T follicular helper cell (primary cell): ENCODE data around the gene TNFRSF1B.

Experiments used
- DNase-seq: peaks from one replicate; pipeline ENCODE4 v3.0.0-alpha.2; 2020; ENCODE audit warnings: low read depth
- total RNA-seq, 2 experiments: gene quantifications; one replicate each; lab custom pipeline; 2026; lab: John Stamatoyannopoulos, UW

TNFRSF1B gene
- total RNA-seq = 300 to 362 reads per million in 2 experiments

DNA sequence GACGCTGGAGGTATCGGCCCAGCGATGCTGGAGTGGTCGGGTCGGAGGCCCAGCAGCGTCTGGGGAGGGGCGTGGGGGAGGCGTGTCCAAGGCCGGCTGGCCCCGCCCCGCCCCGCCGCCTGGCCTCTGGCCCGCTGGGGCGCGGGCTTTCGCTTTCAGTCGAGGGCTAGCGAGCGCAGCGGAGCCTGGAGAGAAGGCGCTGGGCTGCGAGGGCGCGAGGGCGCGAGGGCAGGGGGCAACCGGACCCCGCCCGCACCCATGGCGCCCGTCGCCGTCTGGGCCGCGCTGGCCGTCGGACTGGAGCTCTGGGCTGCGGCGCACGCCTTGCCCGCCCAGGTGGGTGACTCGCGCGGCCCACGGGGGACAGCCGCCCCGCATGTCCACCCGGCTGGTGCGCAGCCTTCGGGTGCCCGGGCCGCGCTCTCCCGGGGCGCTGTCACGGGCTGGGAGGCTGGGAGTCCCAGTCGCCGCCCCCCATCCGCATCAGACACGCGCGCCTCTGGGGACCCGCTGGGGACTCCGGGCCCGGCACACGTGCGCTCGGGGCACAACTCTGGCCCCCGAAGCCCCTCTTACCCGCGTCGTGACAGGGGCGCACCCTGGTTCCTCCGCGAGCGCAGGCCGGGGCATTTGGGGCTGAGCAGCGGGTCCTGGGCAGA lies at the start of gene TNFRSF1B:
TSS of gene TNFRSF1B (plus strand) at position 158 of the 659 bp plus-strand sequence. CDS start at position 259, 101 bp downstream.
- peak; percentile 45 for DNase-seq

DNA sequence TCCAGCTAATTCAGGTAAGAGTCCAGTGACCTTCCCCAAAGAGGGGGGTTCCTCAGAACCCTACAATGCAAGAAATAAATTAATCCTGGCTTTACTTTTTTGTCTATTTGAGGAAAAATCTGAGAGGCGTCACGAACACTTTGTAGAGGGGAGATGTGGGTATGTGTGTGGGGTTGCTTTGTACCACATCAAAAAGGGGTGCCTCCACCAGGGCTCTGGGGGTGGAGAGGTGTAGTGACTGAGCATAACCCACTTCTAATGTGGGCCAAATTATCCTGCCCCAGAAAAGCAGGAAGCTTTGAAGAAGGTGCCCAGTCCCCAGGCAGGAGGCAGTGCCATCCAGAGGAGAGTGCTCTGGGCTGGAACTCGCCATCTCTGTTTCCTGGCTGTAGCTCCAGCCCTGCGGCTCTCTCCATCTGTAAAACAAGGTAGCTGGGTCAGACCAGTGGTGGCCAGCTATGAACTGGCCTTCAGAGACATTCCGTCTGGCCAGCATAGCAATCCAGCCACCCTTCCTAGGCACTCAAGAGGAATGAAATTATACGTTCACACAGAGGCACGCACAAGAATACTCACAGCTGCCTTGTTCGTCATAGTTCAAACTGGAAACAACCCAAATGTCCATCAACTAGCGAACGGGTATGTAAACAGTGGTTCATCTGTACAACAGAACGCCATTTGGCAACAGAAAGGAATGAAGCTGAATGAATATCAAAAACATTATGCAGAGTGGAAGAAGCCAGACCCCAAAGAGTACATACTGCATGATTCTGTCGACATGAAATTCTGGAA lies 45.4 kb upstream of the TNFRSF1B start:
- DNase-seq = no peak

DNA sequence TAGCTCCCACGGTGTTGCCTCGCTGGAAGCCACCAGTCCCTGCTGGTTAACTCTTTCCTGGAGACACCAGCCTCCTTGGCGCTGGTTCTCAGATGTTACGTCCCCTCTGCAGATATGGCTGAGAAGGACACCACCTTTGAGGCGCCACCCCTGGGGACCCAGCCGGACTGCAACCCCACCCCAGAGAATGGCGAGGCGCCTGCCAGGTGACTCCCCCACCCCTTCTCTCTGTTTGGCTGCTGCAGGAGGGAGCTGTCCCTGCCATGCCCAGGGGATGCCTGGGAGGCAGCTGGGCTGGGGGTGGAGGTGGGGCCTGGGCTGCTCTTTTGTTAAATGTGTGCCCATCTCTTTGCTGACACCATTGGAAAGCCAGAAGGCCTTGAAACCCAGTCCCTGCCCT lies 43.6 kb upstream of the TNFRSF1B start:
- DNase-seq = no peak

DNA sequence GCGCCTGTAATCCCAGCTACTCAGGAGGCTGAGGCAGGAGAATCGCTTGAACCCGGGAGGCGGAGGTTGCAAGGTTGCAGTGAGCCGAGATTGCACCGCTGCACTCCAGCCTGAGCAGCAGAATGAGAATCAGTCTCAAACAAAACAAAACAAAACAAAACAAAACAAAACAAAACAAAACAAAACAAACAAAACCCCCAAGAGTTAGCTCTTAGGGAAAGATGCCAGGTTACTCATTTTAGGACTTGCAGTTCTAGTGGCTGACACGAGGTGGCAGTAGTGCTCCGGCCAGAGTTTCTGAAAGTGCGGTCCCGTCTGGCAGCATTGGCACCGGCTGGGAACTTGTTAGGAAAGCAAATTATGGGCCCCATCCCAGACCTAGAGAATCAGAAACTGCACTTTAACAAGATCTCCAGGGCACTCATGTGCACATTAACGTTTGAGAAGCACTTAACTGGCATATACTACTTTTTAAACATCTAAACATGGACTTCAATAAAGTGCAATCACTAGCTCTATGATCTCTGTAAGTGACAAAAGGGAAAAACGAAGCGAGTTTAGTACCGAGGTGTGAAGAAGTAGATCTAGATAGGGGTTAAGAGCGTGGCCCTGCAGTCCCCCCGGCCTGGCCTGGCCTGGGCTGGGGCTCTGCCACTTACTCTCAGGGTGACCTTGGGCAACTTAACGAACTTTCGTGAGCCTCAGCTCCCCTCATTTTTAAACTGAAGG lies 41.9 kb upstream of the TNFRSF1B start:
- peak; percentile 69 for DNase-seq

DNA sequence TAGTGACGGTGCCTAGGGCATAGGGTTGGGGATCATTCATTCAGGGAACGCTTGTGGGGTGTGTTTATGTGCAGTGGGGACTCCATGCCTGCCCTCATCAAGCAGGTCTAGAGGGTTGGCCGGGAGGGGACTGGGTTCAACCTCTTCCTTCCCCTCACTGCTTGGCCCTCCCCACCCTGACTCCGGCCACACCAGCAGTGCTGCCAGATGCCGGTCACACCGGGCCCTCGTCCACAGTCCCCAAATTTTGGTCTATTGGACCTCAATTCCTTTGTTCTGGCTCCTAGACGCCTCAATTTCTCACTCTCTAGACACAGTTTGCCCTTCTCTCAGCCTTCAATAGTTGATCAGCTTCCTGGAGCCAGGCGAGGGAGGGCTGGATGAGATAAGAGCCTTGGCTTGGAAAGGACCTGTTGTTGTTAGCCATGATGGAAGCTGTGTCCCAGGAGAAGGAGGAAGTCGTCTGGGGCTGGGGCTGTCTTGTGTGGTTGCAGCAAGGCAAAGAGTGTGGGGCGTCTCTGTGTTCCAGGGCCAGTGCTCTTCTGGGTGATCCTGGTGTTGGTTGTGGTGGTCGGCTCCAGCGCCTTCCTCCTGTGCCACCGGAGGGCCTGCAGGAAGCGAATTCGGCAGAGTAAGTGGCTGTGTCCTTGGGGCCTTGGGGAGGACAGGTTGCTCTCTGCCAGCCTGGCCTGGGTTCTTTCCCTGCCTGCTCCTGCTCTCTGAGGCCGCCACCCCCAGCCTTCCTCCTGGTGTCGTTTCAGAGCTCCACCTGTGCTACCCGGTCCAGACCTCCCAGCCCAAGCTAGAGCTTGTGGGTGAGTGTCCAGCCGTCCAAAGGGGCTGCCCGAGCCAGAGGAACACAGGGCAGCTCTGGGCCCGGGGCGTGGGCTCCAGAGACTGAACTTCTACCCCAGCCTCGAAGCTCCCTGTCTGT lies 41.1 kb upstream of the TNFRSF1B start:
- no peak for DNase-seq

DNA sequence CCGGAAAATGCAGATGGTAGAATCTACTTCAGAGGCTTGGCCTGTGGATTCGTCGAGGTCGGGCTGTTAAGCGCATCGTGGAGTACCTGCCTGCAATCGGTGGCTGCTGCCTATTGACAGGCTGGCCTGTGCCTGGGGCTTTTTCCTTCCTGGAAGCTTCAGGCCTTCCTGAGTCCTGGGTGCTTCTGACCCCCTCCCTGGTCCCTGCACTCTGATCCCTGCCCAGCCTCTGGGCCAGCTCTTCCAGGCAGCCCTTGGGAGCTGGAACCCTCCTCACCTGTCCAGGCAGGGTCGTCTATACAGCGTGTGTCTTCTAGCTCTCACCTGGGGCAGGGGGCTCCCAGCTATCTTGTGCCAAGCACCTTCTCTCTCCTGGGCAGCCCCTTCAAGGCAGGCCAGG lies 40.0 kb upstream of the TNFRSF1B start:
- no peak for DNase-seq

DNA sequence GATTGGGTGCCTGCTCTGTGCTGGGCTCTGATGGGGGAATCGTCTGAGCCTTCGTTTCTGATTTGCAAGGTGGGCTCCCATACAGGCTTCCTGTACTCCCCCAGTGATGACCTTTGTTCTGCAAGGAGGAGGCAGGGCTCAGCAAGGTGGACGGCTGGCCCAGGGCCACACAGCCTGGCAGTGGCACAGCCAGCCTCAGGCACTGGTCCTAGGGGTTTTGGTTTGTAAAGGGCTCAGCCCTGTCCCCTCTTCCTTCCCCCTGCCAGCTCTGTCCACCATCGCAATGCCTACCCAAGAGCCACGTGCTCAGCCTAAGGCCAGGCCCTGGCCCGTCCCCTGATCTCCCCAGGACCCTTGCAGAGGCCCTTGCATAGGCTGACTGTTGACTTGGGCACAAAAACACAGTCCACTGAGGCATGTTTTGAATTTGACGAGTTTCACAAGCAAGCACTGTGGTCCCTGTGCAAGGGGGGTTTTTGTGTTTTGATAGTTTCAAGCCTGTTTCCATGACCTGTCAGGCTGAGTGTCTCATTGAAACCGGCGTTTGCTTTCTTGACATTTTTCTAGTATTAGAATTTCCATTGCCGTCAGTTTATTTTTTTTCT lies 39.5 kb upstream of the TNFRSF1B start:
- no peak for DNase-seq

DNA sequence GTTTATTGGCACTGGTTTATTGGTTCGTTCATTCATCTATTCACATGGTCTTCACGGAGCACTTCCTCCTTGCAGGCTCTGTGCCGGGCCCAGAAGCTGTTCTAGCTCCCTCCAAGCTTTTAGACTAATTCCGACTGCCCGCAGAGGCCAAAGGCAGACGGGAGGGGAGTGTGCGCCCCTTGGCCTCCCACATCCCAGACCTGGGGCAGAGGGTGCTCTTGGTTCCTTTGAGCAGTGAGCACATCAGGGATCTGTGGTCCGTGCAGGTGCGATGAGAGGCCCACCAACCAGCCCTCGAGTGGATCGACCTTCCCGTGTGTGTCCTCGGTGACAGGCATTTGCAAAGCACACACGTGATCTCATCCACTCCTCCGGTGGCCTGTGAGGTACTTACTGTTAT lies 38.7 kb upstream of the TNFRSF1B start:
- DNase-seq = no peak

DNA sequence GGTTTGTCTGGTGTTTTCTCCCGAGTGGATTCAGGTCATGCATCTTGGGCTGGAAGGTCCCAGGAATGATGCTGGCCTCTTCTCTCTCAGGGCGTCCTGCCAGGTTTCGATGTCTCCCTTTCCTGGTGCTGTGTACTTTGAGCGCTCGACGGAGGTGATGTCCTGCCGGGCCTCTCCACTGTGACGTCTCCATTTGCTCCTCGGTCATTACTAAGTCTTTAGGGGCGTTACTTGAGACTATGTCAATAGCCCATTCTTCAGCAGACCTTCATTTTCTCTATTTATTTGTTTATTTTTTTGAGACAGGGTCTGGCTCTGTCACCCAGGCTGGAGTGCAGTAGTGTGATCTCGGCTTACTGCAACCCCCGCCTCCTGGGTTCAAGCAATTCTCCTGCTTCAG lies 37.2 kb upstream of the TNFRSF1B start:
- DNase-seq = no peak

DNA sequence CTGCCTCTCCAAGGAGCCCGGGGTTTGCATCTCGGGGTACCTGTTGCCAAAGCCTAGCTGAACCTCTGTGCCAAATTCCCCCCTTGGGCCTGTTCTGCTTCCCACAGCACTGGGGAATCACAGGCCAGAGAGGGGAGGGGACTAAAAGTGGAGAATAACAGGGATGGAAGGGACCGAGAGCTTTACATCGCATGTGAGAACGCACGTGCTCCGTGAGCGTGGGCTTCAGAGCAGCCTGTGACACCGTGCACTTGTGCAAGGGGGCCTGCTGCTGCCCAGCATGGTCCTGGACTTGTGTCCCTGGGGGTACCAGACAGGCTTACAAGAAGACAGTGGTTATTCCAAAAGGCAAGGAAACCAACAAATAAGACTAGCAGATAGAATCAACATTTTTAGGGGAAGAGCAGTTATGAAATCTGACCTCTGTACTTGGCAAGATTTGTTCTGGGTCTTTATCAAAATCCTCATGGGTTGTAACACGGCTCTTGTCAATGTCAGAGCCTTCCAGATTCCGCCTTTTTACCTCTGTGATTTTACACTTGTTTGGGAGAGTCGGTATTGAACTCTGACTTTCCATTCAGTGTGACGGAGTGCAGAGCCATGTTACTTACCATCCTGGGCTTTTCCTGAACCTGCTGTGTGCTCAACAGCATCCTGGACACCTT lies 36.2 kb upstream of the TNFRSF1B start:
- no peak for DNase-seq

DNA sequence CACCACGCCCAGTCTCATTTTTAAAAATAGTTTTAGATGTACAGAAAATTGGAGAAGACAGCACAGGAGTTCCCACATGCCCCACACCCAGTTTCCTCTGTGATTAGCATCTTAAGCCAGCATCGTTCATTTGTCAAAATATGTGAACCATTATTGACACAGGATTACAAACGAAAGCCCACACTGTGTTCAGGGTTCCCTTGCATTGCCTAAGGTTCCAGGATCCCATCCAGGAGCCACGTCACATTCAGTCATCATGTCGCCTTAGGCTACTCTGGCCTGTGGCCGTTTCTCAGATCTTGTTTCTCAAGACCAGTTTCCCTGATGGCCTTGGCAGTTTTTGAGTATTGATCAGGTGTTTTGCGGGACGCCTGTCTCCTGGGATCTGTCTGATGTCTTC lies 34.7 kb upstream of the TNFRSF1B start:
- no peak for DNase-seq

DNA sequence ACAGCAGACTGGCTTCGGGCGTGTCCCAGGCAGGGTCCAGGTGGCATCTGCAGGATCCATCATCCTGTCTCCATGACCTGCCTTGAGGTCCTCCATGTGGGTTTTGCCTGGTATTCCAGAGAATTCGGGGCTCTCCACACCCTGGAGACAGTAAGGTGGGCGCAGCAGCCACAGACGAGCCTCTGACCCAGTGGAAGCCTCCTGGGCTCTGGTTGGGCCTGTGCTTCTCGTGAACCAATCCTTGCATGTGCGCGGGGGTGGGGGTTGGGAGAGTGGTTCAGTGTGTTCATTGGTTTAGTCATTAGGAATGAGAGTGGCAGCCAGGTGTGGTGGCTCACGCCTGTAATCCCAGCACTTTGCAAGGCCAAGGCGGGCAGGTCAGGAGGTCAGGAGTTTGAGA lies 32.1 kb upstream of the TNFRSF1B start:
- DNase-seq = no peak

DNA sequence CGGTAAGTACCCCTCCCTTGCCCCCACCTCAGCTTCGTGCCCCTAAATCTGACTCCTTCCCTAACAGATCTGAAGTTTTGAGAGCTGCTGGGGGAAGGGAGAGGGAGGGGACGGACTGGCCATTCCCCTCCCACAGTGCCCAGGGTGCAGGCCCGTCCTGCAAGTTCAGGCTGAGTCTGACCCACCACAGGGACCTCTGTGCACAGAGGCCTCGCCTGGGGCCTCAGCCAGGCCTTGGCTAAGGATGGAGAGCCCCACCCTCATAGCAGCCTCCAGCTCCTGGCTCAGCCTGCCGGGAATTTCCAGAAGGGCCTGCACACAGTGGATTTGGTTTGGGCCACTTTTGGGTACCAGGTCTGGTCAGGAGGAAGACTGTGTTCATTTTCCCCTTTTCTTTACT lies 31.2 kb upstream of the TNFRSF1B start:
- DNase-seq = no peak

DNA sequence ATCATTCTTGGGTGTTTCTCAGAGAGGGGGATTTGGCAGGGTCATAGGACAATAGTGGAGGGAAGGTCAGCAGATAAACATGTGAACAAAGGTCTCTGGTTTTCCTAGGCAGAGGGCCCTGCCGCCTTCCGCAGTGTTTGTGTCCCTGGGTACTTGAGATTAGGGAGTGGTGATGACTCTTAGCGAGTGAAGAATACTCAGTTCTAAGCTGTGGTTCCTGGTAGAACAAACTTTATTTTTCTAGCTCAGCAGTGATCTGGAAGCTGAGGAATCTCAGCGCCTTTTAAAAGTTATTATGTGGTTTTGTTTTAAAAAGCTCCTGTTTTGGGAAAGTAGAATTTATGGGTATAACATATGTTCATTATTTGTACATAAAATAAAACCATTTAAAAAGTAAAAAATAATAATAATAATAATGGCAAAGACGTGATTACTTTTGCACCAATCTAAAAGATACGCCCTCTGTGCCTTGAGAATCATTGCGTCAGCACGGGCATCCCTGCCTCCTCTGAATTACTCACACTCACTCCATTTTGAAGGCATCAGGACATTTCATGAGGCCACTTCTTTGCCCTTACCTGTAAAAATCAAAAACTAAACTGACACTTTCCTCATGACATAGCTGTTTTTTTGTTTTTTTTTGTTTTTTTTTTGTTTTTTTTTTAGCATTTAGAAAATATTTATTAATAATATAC lies 29.7 kb upstream of the TNFRSF1B start:
- DNase-seq = no peak

DNA sequence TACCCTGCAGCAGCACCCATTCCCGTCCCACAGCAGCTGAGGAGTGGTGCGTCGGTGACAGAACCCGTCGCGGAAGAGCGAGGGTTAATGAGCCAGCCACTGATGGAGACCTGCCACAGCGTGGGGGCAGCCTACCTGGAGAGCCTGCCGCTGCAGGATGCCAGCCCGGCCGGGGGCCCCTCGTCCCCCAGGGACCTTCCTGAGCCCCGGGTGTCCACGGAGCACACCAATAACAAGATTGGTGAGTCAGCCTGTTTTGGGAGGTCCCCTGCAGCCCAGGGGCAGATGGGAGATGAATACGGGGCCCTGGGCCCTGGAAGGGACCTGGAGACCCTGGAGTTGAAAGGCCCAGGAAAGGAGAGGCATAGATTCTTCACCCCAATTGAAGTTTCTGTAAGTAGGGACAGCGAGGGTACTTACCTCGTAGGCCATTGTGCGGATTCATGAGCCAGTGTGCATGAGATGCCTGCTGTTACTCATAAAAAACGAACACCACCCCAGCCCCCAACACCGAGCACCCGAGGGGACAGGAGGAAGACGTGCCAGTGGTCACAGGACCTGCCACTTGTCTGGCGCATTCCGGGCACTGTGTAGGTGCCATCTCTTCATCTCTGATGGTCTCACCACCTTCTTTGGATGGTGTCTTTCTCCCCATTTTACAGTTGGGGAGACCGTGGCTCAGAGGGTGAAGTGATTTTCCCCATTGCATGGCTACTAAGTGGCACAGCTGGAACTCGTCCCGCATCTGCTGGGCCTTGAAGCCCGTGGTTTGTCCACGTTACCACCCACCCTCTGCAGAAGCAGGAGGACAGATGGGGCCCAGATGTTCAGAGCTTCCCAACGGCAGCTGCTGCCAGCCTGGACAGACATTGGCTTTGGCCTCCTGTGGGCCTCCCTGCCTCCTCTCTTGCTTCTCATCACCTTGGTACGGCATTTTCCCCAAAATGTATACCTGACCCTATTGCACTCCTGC lies 28.3 kb upstream of the TNFRSF1B start:
- no peak for DNase-seq

DNA sequence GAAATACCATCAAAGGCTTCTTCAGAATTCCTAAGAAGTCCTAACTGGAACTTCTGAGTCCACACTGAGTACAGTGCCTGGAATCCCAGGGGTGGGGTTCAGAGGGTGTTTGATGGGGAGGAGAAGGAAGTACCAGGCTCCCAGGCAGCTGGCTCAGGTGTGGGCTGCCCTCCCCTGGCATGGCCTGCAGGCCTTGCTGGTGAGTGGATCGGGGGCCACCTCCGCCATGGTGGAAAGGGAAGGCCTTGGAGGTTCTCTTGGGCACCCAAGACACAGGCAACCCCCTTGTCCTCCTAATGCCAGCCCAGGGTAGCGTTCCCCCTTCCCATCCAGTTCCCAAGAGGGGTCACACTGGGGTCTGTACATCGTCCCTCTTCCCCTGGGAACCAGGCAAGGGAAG lies 26.8 kb upstream of the TNFRSF1B start:
- DNase-seq = no peak

DNA sequence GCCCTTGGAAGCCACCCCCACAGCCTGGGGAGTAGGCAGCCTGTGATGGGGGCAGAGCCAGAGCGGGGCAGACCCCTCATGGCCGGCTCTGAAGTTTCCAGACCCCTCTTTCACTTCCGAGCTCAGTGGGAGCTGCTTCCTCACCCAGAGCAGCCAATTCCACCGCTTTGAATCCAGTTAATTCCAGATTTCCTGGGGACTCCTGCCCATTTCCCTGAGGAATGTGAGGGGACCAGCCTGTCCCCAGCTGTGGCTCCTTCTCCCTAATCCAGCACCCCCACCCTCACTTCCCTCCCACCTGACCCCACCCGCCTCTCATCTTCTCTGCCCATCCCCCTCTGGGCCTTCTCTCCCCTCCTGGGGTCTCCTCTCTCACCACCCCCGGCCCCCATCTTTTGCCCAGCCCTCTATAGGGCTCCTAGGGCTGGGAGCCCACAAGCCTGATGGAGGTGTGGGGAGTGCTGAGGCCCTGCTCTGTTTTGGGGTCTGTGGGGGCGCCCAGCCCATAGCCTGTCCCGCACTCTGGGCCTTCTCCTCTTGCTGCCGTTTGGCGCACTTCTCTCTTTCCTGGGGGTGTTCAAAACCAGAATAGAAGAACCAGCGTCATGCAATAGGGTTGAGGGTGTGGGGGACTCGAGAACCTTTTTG lies 26.2 kb upstream of the TNFRSF1B start:
- no peak for DNase-seq

DNA sequence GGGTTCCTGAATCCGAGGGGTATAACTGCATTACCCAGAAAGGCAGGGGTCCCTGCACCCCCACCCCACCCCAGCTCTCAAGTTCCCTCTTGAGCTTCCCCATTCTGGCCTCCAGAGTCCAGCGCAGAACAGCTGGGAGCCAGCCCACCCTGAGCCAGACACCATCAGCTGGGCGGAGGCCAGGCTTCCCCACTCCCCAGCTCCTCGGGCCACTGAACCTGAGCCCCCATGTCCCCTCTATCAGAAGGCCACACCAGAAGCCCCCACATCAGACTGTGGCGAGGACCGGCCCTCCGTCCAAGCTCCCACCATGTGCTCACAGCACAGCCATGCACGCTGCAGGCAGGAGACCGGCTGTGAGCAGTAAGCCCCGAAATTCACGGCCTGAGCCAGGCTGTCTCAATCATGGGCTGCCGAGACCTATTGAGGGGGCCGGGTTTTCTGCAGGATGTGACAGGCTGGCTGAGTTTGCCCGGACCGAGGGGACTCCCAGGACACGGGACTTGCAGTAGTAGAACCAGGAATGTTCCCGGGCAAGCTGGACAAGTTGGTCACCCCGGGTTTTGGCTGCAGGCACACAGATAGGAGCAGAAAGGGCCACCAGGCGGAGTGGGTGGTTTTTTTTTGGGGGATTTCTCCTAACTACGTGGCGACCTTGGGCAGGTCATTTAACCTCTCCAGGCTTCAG lies 25.5 kb upstream of the TNFRSF1B start:
- DNase-seq = no peak
